GM12892 (cell line): Measurements from ENCODE around the gene GDF15.
"Not testable (repeated sequence)": the region's sequence is repeated elsewhere in the genome, so short reads cannot be mapped to it uniquely, and the experiment has no call there.

Source experiments
- DNase-seq: peaks from one replicate; pipeline ENCODE4 v3.0.0; 2011; ENCODE audit not compliant: insufficient read length
- FAIRE-seq: peaks from 2 replicates; lab custom pipeline; 2011; peaks lifted over from hg19 to GRCh38; lab: Jason Lieb, UNC
- POLR2A ChIP-seq: IDR thresholded peaks from 2 replicates; pipeline ENCODE4 v1.6.1; 2011; ENCODE audit warnings: low read depth, low read length, control low read depth
- POLR2AphosphoS5 ChIP-seq: IDR thresholded peaks from 2 replicates; pipeline ENCODE4 v1.6.1; 2011; ENCODE audit warnings: low read depth, low read length, control low read depth
- TAF1 ChIP-seq: IDR thresholded peaks from 2 replicates; pipeline ENCODE4 v1.6.1; 2011; ENCODE audit warnings: low read depth, mild to moderate bottlenecking, control low read depth, low read length, borderline replicate concordance

The GDF15 gene

GRCh38 chr19:18368504-18369222 lies 17.3 kb upstream of the GDF15 start:
- FAIRE-seq (no peak), DNase-seq (no peak)
- TF ChIP-seq TAF1 (no peak), POLR2AphosphoS5 (no peak), POLR2A (no peak)

DNA sequence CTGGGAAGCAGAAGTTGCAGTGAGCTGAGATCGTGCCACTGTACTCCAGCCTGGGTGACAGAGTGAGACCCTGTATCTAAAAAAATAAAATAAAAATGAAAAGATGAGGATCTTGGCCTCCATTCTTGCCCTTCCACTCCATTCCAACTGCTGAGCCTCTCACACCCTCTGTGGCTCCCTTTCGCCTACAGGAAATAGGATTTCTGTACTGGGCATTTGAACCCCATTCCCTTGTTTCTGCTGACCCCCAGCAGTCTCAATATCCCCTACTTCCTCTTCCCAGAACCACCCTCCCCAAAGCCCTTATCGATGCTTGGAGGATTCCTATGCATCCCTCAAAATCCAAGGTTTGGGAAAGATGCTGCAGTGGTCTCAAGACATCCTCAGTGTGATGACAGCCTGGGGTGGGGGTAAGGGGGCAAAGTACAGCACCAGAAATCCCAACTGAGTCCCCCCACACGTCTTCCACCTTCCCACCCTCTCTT lies 12.5 kb upstream of the GDF15 start:
- DNase-seq (no peak), FAIRE-seq (no peak)
- TF ChIP-seq TAF1, result no peak
- TF ChIP-seq POLR2AphosphoS5, result no peak
- TF ChIP-seq POLR2A, result no peak

GRCh38 chr19:18373892-18374629 lies 11.9 kb upstream of the GDF15 start:
- FAIRE-seq, result peak; percentile 92
- peak; percentile 92 for DNase-seq
- TF ChIP-seq POLR2AphosphoS5 (peak; percentile 69; the same call in 1 of the 2 replicates), POLR2A (peak; percentile 71; the same call in 1 of the 2 replicates), TAF1 (0 out of 2 replicates have a peak, but pooled peaks have one; percentile 34)

DNA sequence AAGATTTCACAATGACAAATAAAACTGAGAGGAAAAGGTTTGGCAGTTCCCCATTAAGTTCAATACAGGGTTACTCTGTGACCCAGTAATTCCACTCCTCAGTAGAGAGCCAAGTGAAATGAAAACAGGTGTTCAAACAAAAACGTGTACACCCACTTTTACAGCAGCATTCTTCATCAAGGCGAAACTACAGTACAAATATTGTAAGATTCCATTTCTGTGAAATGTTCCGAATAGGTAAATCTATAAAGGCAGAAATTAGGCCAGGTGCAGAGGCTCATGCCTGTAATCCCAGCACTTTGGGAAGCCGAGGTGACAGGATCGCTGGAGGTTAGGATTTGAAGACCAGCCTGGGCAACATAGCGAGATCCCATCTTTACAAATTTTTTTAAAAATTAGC lies 8.9 kb upstream of the GDF15 start:
- FAIRE-seq, result no peak
- no peak for TF ChIP-seq POLR2AphosphoS5
- DNase-seq, result no peak

DNA sequence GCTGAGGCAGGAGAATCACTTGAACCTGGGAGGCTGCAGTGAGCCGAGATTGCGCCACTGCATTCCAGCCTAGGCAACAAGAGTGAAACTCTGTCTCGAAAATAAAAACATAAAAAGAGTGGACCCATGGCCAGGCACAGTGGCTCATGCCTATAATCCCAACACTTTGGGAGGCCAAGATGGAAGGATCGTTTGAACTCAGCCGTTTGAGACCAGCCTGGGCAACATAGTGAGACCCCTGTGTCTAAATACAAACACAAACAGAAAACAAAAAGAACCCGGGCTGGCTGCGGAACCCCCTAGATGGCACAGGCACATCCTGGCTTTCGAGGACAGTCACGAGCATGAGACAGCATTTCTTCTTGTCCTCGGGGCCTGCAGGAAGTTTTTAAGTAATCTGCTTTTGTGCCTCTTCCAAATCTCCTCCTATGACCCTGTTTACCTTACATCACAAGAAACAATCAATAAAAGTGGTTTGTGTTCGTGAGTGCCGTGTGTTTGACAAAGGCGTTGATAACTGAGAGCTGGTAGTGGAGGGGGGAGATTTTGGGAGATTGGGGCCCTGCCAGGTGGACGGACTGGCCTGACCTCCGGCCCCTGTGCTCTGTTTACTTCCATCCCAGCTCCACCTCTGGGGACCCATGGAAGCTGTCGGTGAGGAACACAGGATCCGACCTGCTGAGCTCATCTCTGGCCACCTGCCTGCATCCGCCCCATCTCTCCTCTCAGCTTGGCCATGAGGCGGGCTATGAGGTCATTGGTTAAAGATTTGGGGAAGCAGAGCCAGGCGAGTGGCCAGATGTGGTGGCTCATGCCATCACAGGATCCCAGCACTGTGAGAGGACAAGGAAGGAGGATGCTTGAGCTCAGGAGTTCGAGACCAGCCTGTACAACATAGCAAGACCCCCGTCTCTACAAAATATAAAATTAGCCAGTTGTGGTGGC lies 5.9 kb upstream of the GDF15 start:
- no peak for TF ChIP-seq POLR2A
- TF ChIP-seq POLR2AphosphoS5, result no peak
- no peak for TF ChIP-seq TAF1
- FAIRE-seq (no peak), DNase-seq (no peak)

GRCh38 chr19:18380843-18381242 lies 5.1 kb upstream of the GDF15 start:
- TF ChIP-seq POLR2A, result no peak
- no peak for TF ChIP-seq TAF1
- TF ChIP-seq POLR2AphosphoS5, result no peak
- no peak for DNase-seq
- FAIRE-seq, result no peak

DNA sequence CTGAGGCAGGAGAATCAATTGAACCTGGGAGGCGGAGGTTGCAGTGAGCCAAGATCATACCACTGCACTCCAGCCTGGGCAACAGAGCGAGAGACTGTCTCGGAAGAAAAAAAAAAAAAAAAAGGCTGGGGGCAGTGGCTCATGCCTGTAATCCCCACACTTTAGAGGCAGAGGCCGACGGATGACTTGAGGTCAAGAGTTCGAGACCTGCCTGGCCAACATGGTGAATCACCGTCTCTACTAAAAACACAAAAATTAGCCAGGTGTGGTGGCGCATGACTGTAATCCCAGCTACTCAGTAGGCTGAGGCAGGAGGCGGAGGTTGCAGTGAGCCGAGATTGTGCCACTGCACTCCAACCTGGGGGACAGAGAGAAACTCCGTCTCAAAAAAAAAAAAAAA lies 2.3 kb upstream of the GDF15 start:
- not testable (repeated sequence) for FAIRE-seq, DNase-seq

- DNase-seq (no peak), FAIRE-seq (no peak)
- TF ChIP-seq POLR2A (no peak), TAF1 (no peak), POLR2AphosphoS5 (no peak)
These were observed 1.2 kb upstream of the GDF15 start for GRCh38 chr19:18384775-18385174.

- FAIRE-seq (no peak), DNase-seq (no peak)
These were observed 641 bp upstream of the GDF15 start for GRCh38 chr19:18385359-18385674.

DNA sequence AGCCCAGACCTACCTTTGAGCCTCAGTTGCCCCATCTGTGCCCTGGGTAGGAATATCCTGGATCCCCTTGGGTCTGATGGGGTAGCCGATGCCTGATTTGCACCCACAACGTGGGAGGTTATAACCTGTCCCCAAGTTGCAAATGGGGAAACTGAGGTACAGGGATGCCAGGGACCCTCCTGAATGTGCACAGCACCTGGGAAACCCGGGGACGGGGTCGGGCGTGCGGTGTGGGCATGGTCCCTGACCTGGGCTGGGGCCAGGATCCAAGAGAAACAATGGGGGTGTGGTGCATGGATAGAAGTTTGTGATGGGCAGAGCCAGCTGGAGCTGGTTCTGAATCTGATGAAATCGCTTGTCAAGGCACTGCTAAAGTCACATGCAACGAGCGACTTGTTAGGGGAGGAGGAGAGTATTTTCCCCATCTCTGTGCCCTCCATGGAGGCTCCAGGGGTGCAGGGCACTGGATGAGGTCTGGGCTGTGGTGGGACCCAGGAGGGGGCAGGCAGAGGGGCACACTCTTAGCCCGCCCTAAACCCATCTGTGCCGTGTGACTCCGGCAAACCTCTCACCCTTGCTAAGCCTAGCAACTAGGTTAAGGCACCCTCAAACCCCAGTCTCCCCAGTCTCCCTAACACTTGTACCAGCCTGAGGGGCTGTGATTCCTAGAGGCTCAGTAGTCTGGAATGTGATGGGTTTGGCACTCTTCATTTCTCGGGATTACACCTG lies 749 bp downstream of the GDF15 start:
- no peak for DNase-seq
- no peak for FAIRE-seq
- TF ChIP-seq TAF1, result no peak
- TF ChIP-seq POLR2AphosphoS5, result no peak
- TF ChIP-seq POLR2A, result no peak

More at GRCh38 chr19:18385359-18385674, 641 bp upstream of the GDF15 start:
- no peak for TF ChIP-seq POLR2AphosphoS5
- no peak for TF ChIP-seq POLR2A
- no peak for TF ChIP-seq TAF1
